MM.1S (cell line): ENCODE data around the gene C22orf42.

Source experiments
- DNase-seq: peaks from one replicate; pipeline ENCODE4 v3.0.0-alpha.2; 2015
- H2AFZ ChIP-seq: fragments of 300-600 bp; sonication (generic); 2 replicates; pipeline ENCODE4 v1.6.0; 2016; ENCODE audit warnings: antibody characterized with exemption, low read length
- H3F3A ChIP-seq: fragments of 300-600 bp; sonication (generic); 2 replicates; pipeline ENCODE4 v1.6.1; 2016; ENCODE audit warnings: mild to moderate bottlenecking, antibody characterized with exemption, low read length, moderate library complexity, mixed read lengths; ENCODE audit not compliant: insufficient read depth
- H3K27ac ChIP-seq: fragments of 300-600 bp; sonication (generic); 2 replicates; pipeline ENCODE4 v1.5.1; 2016; ENCODE audit warnings: mild to moderate bottlenecking, low read length
- H3K27me3 ChIP-seq: fragments of 300-600 bp; sonication (generic); replicated peaks from 2 replicates; pipeline ENCODE4 v1.6.0; 2016; ENCODE audit warnings: low read length; ENCODE audit not compliant: insufficient read depth
- H3K36me3 ChIP-seq: fragments of 300-600 bp; sonication (generic); replicated peaks from 2 replicates; pipeline ENCODE4 v1.6.1; 2016; ENCODE audit warnings: mild to moderate bottlenecking, low read length, mixed read lengths; ENCODE audit not compliant: insufficient read depth
- H3K4me1 ChIP-seq: fragments of 300-600 bp; sonication (generic); 2 replicates; pipeline ENCODE4 v1.6.1; 2016; ENCODE audit warnings: low read length, mixed read lengths
- H3K4me2 ChIP-seq: fragments of 300-600 bp; sonication (generic); 2 replicates; pipeline ENCODE4 v1.6.0; 2016; ENCODE audit warnings: low read depth, low read length
- H3K4me3 ChIP-seq: fragments of 300-600 bp; sonication (generic); 2 replicates; pipeline ENCODE4 v1.5.1; 2016; ENCODE audit warnings: low read length, mixed read lengths
- H3K79me2 ChIP-seq: fragments of 300-600 bp; sonication (generic); 2 replicates; pipeline ENCODE4 v1.6.1; 2016; ENCODE audit warnings: mixed run types, low read length, mixed read lengths
- H3K9ac ChIP-seq: fragments of 300-600 bp; sonication (generic); 2 replicates; pipeline ENCODE4 v1.6.1; 2016; ENCODE audit warnings: low read length, mixed read lengths
- H3K9me2 ChIP-seq: fragments of 300-600 bp; sonication (generic); replicated peaks from 2 replicates; pipeline ENCODE4 v1.6.1; 2016; ENCODE audit warnings: mild to moderate bottlenecking, low read length, mixed read lengths; ENCODE audit not compliant: insufficient read depth
- H3K9me3 ChIP-seq: fragments of 300-600 bp; sonication (generic); replicated peaks from 2 replicates; pipeline ENCODE4 v1.6.1; 2016; ENCODE audit warnings: mild to moderate bottlenecking, low read length, mixed read lengths; ENCODE audit not compliant: insufficient read depth
- H4K20me1 ChIP-seq: fragments of 300-600 bp; sonication (generic); 2 replicates; pipeline ENCODE4 v1.6.1; 2016; ENCODE audit warnings: mild to moderate bottlenecking, low read length, moderate library complexity, mixed read lengths; ENCODE audit not compliant: insufficient read depth
- EZH2 ChIP-seq: fragments of 300-600 bp; sonication (generic); optimal IDR thresholded peaks from 2 replicates; pipeline ENCODE3; 2017; ENCODE audit warnings: low read depth, mild to moderate bottlenecking, antibody characterized with exemption, low read length, mixed read lengths
- EZH2phosphoT487 ChIP-seq: fragments of 300-600 bp; sonication (generic); IDR thresholded peaks from 2 replicates; pipeline ENCODE4 v1.6.1; 2018; ENCODE audit warnings: antibody characterized with exemption, low read length
- TF ChIP-seq, protein P1 (sequence below): fragments of 300-600 bp; sonication (generic); IDR thresholded peaks from 2 replicates; pipeline ENCODE4 v1.5.1; 2016; ENCODE audit warnings: antibody characterized with exemption, low read length, mixed read lengths

Gene C22orf42

DNA sequence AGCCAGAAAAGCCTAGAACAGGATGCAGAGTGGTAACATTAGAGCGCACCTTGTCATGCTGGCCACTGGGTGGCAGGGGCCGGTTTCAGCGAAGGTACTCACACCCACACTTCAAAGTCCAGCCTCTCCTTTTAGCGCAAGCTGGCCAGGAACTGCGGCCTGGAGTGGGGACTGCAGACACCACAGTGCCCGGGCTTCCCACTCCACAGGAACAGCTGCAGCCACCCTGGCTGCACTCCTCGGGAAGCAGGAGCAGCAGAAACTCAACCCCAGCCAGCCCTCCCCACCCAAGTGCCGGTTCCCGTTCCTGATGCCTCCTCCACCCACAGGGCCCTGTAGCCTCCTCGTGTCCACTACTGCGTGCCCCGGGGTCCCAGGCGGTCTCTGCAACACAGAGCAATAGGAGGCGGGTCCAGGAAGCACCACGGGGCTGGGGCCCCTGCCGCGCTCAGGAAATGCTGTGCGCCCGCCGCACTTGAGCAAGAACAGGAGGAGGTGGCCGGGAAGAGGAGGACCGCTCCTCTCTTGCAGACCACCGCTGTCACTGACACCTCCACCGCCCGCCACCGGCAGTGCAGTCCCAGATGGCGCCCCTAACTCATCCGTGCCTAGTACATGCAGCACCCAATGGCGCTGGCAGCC is 43.6 kb upstream of the C22orf42 start:
- Histone ChIP-seq H3K9me3 (no peaks in the 10 kb centered on the region), H2AFZ (0 out of 2 replicates have a peak overlapping the region, but pooled peaks have one; percentile 50), H3K4me2 (peak overlapping the region; percentile 15; the same call in 1 of the 2 replicates), H3K27me3 (peaks cover 6% of the 10 kb centered on the region), H3K79me2 (no peaks in the 10 kb centered on the region), H3K9me2 (no peaks in the 10 kb centered on the region), H3K27ac (no peak overlapping the region), H4K20me1 (no peaks in the 10 kb centered on the region), H3K4me3 (no peak overlapping the region), H3K9ac (no peak overlapping the region), H3K4me1 (no peaks in the 10 kb centered on the region), H3F3A (no peaks in the 10 kb centered on the region), H3K36me3 (no peaks in the 10 kb centered on the region)
- TF ChIP-seq, protein P1, sequence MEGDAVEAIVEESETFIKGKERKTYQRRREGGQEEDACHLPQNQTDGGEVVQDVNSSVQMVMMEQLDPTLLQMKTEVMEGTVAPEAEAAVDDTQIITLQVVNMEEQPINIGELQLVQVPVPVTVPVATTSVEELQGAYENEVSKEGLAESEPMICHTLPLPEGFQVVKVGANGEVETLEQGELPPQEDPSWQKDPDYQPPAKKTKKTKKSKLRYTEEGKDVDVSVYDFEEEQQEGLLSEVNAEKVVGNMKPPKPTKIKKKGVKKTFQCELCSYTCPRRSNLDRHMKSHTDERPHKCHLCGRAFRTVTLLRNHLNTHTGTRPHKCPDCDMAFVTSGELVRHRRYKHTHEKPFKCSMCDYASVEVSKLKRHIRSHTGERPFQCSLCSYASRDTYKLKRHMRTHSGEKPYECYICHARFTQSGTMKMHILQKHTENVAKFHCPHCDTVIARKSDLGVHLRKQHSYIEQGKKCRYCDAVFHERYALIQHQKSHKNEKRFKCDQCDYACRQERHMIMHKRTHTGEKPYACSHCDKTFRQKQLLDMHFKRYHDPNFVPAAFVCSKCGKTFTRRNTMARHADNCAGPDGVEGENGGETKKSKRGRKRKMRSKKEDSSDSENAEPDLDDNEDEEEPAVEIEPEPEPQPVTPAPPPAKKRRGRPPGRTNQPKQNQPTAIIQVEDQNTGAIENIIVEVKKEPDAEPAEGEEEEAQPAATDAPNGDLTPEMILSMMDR, result peak; percentile 64
- TF ChIP-seq EZH2phosphoT487 (no peak), EZH2 (no peak)
- peak; percentile 57 for DNase-seq

DNA sequence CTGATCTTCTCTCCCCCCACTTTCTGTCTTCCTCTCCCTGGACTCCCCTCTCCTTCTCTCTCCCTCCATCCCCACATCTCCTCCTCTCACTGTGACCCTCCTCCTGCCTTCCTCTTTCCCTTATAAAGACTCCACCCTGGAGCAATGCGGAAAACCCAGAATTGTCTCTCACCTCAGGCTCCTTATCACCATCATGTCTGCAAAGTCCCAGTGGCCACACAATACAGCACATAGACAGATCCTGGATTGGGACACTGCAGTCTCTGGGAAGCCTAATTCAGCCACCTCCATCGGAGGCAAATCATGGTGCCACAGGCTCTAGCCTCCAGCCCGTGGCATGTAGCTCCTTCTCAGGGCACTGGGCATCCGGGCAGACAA is 43.0 kb upstream of the C22orf42 start:
- 0 out of 2 replicates have a peak overlapping the region, but pooled peaks have one; percentile 50 for H2AFZ ChIP-seq
- no peak overlapping the region for H3K4me3 ChIP-seq
- no peaks in the 10 kb centered on the region for H3K36me3 ChIP-seq
- H3K4me2 ChIP-seq, result 0 out of 2 replicates have a peak overlapping the region, but pooled peaks have one; percentile 4
- peaks cover 6% of the 10 kb centered on the region for H3K27me3 ChIP-seq
- no peak for DNase-seq
- no peaks in the 10 kb centered on the region for H3K79me2 ChIP-seq
- H4K20me1 ChIP-seq, result no peaks in the 10 kb centered on the region
- H3K4me1 ChIP-seq, result no peaks in the 10 kb centered on the region
- no peaks in the 10 kb centered on the region for H3K9me2 ChIP-seq
- no peaks in the 10 kb centered on the region for H3F3A ChIP-seq
- no peak overlapping the region for H3K27ac ChIP-seq
- TF ChIP-seq EZH2, result no peak
- TF ChIP-seq, protein P1, result no peak
- H3K9me3 ChIP-seq, result no peaks in the 10 kb centered on the region
- H3K9ac ChIP-seq, result no peak overlapping the region

DNA sequence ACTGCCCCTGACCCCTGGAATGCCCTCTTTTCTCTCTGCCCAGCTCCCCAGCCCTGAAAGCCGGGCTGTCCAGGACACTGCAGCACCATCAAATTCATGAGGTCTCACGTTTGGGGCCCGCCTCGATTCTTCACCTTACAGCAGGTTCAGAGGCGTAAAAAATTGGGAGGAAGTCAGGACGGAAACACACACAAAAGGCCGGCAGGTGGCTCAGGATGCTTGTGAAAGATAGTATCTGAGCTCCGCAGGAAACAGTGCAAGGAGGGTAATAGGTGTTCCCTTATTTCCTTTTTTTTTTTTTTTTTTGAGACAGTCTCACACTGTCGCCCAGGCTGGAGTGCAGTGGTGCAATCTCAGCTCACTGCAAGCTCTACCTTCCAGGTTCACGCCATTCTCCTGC is 41.6 kb upstream of the C22orf42 start:
- H4K20me1 ChIP-seq, result no peaks in the 10 kb centered on the region
- no peaks in the 10 kb centered on the region for H3K79me2 ChIP-seq
- no peak overlapping the region for H3K4me3 ChIP-seq
- no peaks in the 10 kb centered on the region for H3F3A ChIP-seq
- TF ChIP-seq, protein P1, result no peak
- TF ChIP-seq EZH2 (no peak), EZH2phosphoT487 (no peak)
- no peaks in the 10 kb centered on the region for H3K4me1 ChIP-seq
- DNase-seq, result peak; percentile 16
- H3K4me2 ChIP-seq, result no peak overlapping the region
- H3K27me3 ChIP-seq, result peaks cover 6% of the 10 kb centered on the region
- H2AFZ ChIP-seq, result no peak overlapping the region
- H3K36me3 ChIP-seq, result no peaks in the 10 kb centered on the region
- no peaks in the 10 kb centered on the region for H3K9me3 ChIP-seq
- H3K27ac ChIP-seq, result no peak overlapping the region
- H3K9ac ChIP-seq, result no peak overlapping the region
- H3K9me2 ChIP-seq, result no peaks in the 10 kb centered on the region
